Liver (tissue), 3 donors: Measurements from ENCODE around the gene EPB42.

ENCODE experiments used
- CTCF ChIP-seq: fragments of 150-350 bp; IDR thresholded peaks from 2 replicates; pipeline ENCODE4 v1.5.1; 2017; ENCODE audit warnings: improper control_type of control experiment, low read depth, low read length; ENCODE audit not compliant: missing input control
- TAF1 ChIP-seq: conservative IDR thresholded peaks from 2 replicates; pipeline ENCODE4 v1.6.1; 2016; ENCODE audit warnings: antibody characterized with exemption, mild to moderate bottlenecking
- donor health status: healthy.
- donor health status: healthy.

- TF ChIP-seq CTCF (no peak), TAF1 (no peak)
These were observed 34.6 kb upstream of the EPB42 start for GRCh38 chr15:43255376-43255775.
